Measurements from ENCODE around the gene ALDH1L1.

Gene ALDH1L1

DNA sequence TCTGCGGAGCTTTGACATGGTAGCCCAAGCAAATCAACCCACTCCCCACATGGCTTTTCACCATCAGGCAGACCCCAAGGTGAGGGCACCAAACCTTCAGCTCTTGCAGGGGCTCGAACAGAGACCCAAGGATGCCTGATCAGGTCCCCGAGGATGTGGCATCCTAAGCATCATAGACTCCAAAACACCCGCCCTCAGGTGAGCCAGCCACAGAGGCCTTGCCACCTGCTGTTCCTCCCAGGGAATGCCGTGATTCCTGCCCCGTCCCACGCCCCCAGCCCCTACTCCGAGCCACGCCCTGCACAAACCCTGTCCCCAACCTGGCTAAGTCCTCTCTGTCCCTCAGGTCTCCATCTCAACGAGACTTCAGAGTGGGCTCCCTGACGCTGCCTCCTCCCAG lies 61.8 kb downstream of the ALDH1L1 start:
- H4K12ac ChIP-seq (ENCODE audit: low read depth, low read length), result no peak overlapping the region
- no peak overlapping the region for H2AFZ ChIP-seq (ENCODE audit: insufficient read depth, low read length, poor library complexity)

DNA sequence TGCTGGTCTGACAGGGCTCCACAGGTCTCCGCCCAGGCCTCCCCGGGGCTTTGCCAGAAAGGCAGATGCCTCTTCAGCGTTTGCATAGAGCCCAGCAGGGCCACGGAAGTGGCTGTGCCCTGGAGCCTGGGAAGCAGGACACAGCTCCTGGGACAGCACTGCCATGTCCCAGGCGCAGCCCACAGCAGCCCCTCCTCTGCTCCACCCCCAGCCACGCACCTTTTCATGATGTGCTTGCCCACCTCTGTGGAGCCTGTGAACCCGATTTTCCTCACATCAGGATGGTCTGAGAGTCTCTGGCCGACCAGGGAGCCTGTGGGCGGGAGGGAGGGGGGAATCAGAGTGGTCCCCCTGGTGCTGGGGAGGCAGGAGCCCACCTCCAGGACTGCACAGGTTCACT lies 62.6 kb downstream of the ALDH1L1 start:
- Histone ChIP-seq H3K23ac (ENCODE audit: low read length) (no peak overlapping the region), H3K79me1 (ENCODE audit: low read length) (no peaks in the 10 kb centered on the region), H3K27ac (ENCODE audit: low read depth, low read length) (no peak overlapping the region), H4K91ac (ENCODE audit: low read depth, low read length) (no peak overlapping the region), H3K27me3 (ENCODE audit: insufficient read depth, low read length) (no peaks in the 10 kb centered on the region), H3K4me1 (ENCODE audit: control insufficient read depth in 1 of 2, insufficient read depth in 2 of 2, low read length in 2 of 2) (no peaks in the 10 kb centered on the region), H2BK12ac (ENCODE audit: low read length) (no peak overlapping the region), H2BK5ac (ENCODE audit: low read depth, low read length, poor library complexity) (no peak overlapping the region), H3K4ac (ENCODE audit: low read depth, low read length) (no peak overlapping the region), H3K18ac (ENCODE audit: low read length) (no peak overlapping the region), H2BK120ac (ENCODE audit: insufficient read depth, low read length, poor library complexity) (no peak overlapping the region), H3K9ac (ENCODE audit: low read length) (no peak overlapping the region), H2AFZ (ENCODE audit: insufficient read depth, low read length, poor library complexity) (no peak overlapping the region), H3K4me3 (ENCODE audit: low read depth, low read length) (no peak overlapping the region), H3K9me3 (ENCODE audit: insufficient read depth, low read depth, low read length) (peaks cover 5% of the 10 kb centered on the region), H2AK5ac (ENCODE audit: low read length) (no peak overlapping the region), H4K8ac (ENCODE audit: low read depth, low read length) (no peak overlapping the region), H3K14ac (ENCODE audit: low read length) (no peak overlapping the region), H3K36me3 (ENCODE audit: control insufficient read depth in 1 of 2, insufficient read depth in 2 of 2, low read length in 2 of 2) (no peaks in the 10 kb centered on the region), H4K12ac (ENCODE audit: low read depth, low read length) (no peak overlapping the region), H3K4me2 (ENCODE audit: low read length) (no peak overlapping the region), H3K79me2 (ENCODE audit: control insufficient read depth, insufficient read depth, low read length, poor library complexity) (no peaks in the 10 kb centered on the region)
- no CpG with 5 or more reads among the region's 9 CpGs for WGBS (ENCODE audit: extremely low coverage, insufficient coverage, insufficient read length)
- DNase-seq, result no peak

More for the DNA sequence above, 61.8 kb downstream of the ALDH1L1 start:
- no peak overlapping the region for H2BK5ac ChIP-seq (ENCODE audit: low read depth, low read length, poor library complexity)
- H3K9me3 ChIP-seq (ENCODE audit: insufficient read depth, low read depth, low read length), result peaks cover 5% of the 10 kb centered on the region
- H3K79me1 ChIP-seq (ENCODE audit: low read length), result no peaks in the 10 kb centered on the region
- H2BK12ac ChIP-seq (ENCODE audit: low read length), result no peak overlapping the region
- H3K36me3 ChIP-seq (ENCODE audit: control insufficient read depth in 1 of 2, insufficient read depth in 2 of 2, low read length in 2 of 2), result no peaks in the 10 kb centered on the region
- no CpG with 5 or more reads among the region's 11 CpGs for WGBS (ENCODE audit: extremely low coverage, insufficient coverage, insufficient read length)
- no peak overlapping the region for H3K14ac ChIP-seq (ENCODE audit: low read length)
- no peak overlapping the region for H3K4me3 ChIP-seq (ENCODE audit: low read depth, low read length)
- no peak overlapping the region for H3K4me2 ChIP-seq (ENCODE audit: low read length)
- no peak overlapping the region for H4K8ac ChIP-seq (ENCODE audit: low read depth, low read length)
- no peak overlapping the region for H3K27ac ChIP-seq (ENCODE audit: low read depth, low read length)
- no peak overlapping the region for H4K91ac ChIP-seq (ENCODE audit: low read depth, low read length)
- H3K9ac ChIP-seq (ENCODE audit: low read length), result no peak overlapping the region
- no peak overlapping the region for H3K4ac ChIP-seq (ENCODE audit: low read depth, low read length)
- no peaks in the 10 kb centered on the region for H3K4me1 ChIP-seq (ENCODE audit: control insufficient read depth in 1 of 2, insufficient read depth in 2 of 2, low read length in 2 of 2)
- H3K23ac ChIP-seq (ENCODE audit: low read length), result no peak overlapping the region
- H3K27me3 ChIP-seq (ENCODE audit: insufficient read depth, low read length), result no peaks in the 10 kb centered on the region
- H2AK5ac ChIP-seq (ENCODE audit: low read length), result no peak overlapping the region
- no peak overlapping the region for H2BK120ac ChIP-seq (ENCODE audit: insufficient read depth, low read length, poor library complexity)
- no peaks in the 10 kb centered on the region for H3K79me2 ChIP-seq (ENCODE audit: control insufficient read depth, insufficient read depth, low read length, poor library complexity)
- H3K18ac ChIP-seq (ENCODE audit: low read length), result no peak overlapping the region
- DNase-seq, result no peak

DNA sequence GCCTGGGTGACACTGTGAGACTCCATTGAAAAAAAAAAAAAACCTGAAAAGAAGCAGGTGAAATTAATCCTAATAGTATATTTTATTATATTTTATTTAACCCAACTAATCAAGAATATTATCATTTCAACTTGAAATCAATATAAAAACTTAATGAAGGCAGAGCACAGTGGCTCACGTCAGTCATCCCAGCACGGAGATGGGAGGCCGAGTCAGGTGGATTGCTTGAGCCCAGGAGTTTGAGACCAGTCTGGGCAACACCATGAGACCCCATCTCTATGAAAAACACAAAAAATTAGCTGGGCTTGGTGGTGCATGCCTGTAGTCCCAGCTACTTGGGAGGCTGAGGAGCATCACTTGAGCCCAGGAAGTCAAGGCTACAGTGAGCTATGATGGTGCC lies 63.2 kb downstream of the ALDH1L1 start:
- Histone ChIP-seq H3K79me1 (ENCODE audit: low read length) (no peaks in the 10 kb centered on the region), H3K9ac (ENCODE audit: low read length) (no peak overlapping the region), H3K9me3 (ENCODE audit: insufficient read depth, low read depth, low read length) (peaks cover 5% of the 10 kb centered on the region), H2BK120ac (ENCODE audit: insufficient read depth, low read length, poor library complexity) (no peak overlapping the region), H4K91ac (ENCODE audit: low read depth, low read length) (no peak overlapping the region), H3K14ac (ENCODE audit: low read length) (no peak overlapping the region), H3K27me3 (ENCODE audit: insufficient read depth, low read length) (no peaks in the 10 kb centered on the region), H4K12ac (ENCODE audit: low read depth, low read length) (no peak overlapping the region), H3K4ac (ENCODE audit: low read depth, low read length) (no peak overlapping the region), H3K23ac (ENCODE audit: low read length) (no peak overlapping the region), H3K4me2 (ENCODE audit: low read length) (no peak overlapping the region), H3K79me2 (ENCODE audit: control insufficient read depth, insufficient read depth, low read length, poor library complexity) (no peaks in the 10 kb centered on the region), H2AK5ac (ENCODE audit: low read length) (no peak overlapping the region), H3K27ac (ENCODE audit: low read depth, low read length) (no peak overlapping the region), H3K4me1 (ENCODE audit: control insufficient read depth in 1 of 2, insufficient read depth in 2 of 2, low read length in 2 of 2) (no peaks in the 10 kb centered on the region), H2BK5ac (ENCODE audit: low read depth, low read length, poor library complexity) (no peak overlapping the region), H2AFZ (ENCODE audit: insufficient read depth, low read length, poor library complexity) (no peak overlapping the region), H4K8ac (ENCODE audit: low read depth, low read length) (no peak overlapping the region), H3K18ac (ENCODE audit: low read length) (no peak overlapping the region), H2BK12ac (ENCODE audit: low read length) (no peak overlapping the region), H3K4me3 (ENCODE audit: low read depth, low read length) (no peak overlapping the region), H3K36me3 (ENCODE audit: control insufficient read depth in 1 of 2, insufficient read depth in 2 of 2, low read length in 2 of 2) (no peaks in the 10 kb centered on the region)
- no peak for DNase-seq
- WGBS (ENCODE audit: extremely low coverage, insufficient coverage, insufficient read length), result no CpG with 5 or more reads among the region's 3 CpGs

DNA sequence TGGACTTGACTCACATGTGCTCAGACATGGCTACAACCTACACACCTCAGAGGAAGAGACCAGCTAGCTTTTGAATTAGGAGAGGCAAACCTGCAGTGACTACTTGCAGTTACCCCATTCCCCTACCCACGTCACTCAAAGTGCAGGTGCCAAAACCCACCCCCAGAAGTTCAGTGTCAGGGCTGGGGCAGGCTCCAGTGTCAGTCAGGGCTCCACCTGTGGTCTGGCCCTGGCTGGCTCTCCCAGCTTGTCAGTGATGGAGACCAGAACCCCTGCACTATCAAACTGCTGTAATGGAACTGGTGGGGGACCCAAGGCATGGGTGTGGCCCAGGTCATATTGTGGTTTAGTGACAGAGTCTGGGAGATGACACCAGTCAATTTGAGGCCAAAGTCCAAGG lies 63.9 kb downstream of the ALDH1L1 start:
- Histone ChIP-seq H3K27me3 (ENCODE audit: insufficient read depth, low read length) (no peaks in the 10 kb centered on the region), H3K4me2 (ENCODE audit: low read length) (no peak overlapping the region), H2BK120ac (ENCODE audit: insufficient read depth, low read length, poor library complexity) (no peak overlapping the region), H3K4me3 (ENCODE audit: low read depth, low read length) (peak overlapping the region; percentile 1), H3K79me1 (ENCODE audit: low read length) (no peaks in the 10 kb centered on the region), H2BK5ac (ENCODE audit: low read depth, low read length, poor library complexity) (no peak overlapping the region), H4K8ac (ENCODE audit: low read depth, low read length) (no peak overlapping the region), H3K36me3 (ENCODE audit: control insufficient read depth in 1 of 2, insufficient read depth in 2 of 2, low read length in 2 of 2) (no peaks in the 10 kb centered on the region), H4K12ac (ENCODE audit: low read depth, low read length) (no peak overlapping the region), H3K23ac (ENCODE audit: low read length) (no peak overlapping the region), H2AK5ac (ENCODE audit: low read length) (no peak overlapping the region), H4K91ac (ENCODE audit: low read depth, low read length) (no peak overlapping the region), H3K9me3 (ENCODE audit: insufficient read depth, low read depth, low read length) (peaks cover 6% of the 10 kb centered on the region), H2BK12ac (ENCODE audit: low read length) (no peak overlapping the region), H3K27ac (ENCODE audit: low read depth, low read length) (no peak overlapping the region), H3K14ac (ENCODE audit: low read length) (no peak overlapping the region), H3K79me2 (ENCODE audit: control insufficient read depth, insufficient read depth, low read length, poor library complexity) (no peaks in the 10 kb centered on the region), H3K4me1 (ENCODE audit: control insufficient read depth in 1 of 2, insufficient read depth in 2 of 2, low read length in 2 of 2) (no peaks in the 10 kb centered on the region), H3K9ac (ENCODE audit: low read length) (no peak overlapping the region), H3K18ac (ENCODE audit: low read length) (no peak overlapping the region), H3K4ac (ENCODE audit: low read depth, low read length) (no peak overlapping the region), H2AFZ (ENCODE audit: insufficient read depth, low read length, poor library complexity) (no peak overlapping the region)
- DNase-seq, result no peak
- WGBS (ENCODE audit: extremely low coverage, insufficient coverage, insufficient read length), result no CpG with 5 or more reads among the region's 1 CpG
